ENCODE results near the gene CASQ1.
A peak's percentile ranks its signal among the peaks of the same experiment; 100 is the strongest.

The CASQ1 gene

DNA sequence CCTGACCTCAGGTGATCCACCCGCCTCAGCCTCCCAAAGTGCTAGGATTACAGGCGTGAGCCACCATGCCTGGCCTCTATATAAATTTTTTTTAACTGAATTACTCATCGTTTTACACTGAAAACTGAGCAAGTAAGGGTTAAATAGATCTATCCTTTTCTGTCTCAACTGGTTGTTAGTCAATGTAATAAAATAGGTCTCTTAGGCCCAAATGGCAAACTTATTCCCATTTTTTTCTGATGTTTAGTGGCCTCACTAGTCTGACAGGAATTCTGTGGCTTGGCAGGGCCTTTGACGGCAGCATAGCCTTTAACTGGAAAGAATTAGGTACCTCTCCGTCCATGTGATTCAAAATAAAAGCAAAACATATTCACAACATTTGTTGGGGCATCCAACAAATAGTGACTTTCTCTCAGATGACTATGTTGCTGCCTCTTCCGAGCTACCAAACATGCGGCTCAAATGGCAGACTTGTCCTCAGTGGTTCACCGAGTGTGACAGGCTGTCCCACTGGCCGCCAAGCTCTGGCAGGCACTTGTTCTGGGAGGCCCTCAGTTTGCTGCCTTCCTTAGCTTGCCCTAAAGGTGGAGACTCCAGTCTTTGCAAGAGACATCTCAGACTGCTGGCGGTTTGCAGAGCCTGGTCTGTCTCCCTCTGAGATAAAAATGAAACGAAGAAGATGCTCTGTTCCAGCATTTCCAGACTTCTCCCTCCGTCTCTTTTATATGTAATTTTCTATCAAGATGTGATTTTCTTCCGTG lies 21.6 kb upstream of the CASQ1 start:
- DNase-seq (ENCODE audit: low spot score), result no peak

GRCh38 chr1:160169553-160170399 lies 20.6 kb upstream of the CASQ1 start:
- no peak for DNase-seq (ENCODE audit: low spot score)

DNA sequence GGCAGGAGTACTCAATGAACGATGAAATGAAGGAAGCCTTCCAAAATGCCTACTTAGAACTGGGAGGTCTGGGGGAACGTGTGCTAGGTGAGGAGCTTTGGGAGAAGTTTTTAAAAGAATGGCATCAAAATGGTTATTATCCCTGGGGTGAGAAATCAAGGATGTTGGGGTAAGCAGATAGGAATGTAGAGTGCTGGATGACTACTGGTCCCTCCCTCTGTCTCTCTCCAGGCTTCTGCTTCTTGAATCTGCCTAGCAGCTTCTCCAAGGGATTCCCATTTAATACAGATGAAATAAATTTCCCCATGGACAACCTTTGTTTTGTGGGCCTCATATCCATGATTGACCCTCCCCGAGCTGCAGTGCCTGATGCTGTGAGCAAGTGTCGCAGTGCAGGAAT lies 19.0 kb upstream of the CASQ1 start:
- no peak for DNase-seq (ENCODE audit: low spot score)

DNA sequence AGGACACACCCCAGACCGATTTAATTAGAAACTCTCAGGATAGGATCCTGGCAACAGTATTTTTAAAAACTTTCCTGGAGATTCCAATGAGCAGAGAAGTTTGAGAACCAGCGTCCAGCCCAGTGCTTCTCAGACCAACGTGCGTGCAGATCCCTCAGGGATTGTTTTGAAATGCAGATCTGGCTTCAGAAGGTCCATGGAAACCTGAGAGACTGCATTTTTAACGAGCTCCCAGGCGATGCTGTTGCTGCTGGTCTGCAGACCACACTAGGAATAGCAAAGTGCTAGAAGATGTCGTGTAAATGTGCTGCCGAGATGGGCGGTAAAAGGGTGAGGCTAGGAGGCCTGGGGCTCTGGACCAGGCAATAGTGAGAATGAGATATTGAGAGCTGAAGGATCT lies 18.4 kb upstream of the CASQ1 start:
- DNase-seq (ENCODE audit: low spot score), result no peak

DNA sequence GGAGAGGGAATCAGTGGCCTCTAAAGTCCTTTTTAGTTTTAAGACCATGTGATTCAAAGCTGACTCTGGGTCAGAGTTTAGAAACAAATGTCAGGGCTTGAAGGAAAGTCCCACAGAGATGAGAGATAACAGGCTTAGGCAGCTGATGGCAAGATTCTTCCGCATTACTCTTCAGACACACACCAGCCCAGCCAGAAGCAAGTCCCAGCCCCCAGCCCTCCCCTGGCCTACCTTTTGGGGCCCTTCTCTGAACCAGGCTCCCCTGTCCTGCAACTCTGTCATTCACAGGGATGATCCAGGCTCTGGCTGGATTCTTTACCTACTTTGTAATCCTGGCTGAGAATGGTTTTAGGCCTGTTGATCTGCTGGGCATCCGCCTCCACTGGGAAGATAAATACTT lies 13.1 kb upstream of the CASQ1 start:
- no peak for DNase-seq (ENCODE audit: low spot score)

DNA sequence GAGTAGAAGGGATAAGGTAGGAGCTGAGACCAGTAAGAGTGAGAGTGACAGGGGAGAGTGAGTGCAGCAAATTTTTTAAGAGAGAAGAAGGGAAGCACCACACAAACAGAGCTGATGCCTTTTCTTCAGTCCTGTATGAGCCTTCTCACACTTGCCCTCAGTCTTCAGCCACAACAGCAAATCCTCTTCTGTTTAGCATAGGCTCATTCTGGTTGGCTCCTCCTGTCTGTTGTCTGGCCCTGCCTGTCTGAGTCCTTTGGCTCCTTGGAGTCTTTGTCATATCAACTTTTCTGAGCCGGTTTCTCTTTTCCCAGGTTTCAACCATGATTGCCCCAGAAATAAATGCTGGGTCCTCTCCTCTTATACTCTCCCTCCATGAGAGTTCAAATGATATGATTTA lies 12.7 kb upstream of the CASQ1 start:
- DNase-seq (ENCODE audit: low spot score), result no peak

DNA sequence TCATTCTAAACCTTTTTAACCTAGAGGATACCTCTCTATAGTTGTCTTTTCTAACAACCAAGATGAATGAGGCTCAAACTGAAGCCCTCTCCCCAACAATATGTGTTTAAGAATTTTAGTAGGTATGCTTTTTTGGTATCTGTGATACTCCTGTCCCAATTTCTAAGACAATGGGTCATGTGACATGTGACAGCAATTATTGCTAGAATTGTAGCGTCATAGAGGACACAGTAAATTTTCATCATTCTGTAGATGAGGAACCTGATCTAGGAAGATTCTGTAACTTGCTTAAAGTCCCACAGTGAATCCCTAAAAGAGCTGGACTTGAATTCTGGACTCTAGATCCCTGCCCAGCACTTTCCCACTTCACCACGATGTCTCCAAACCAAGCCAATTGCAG lies 11.6 kb upstream of the CASQ1 start:
- no peak for DNase-seq (ENCODE audit: low spot score)

GRCh38 chr1:160179336-160179735 lies 11.0 kb upstream of the CASQ1 start:
- DNase-seq (ENCODE audit: low spot score), result no peak

GRCh38 chr1:160186246-160186645 lies 4.1 kb upstream of the CASQ1 start:
- DNase-seq (ENCODE audit: low spot score), result no peak

- DNase-seq (ENCODE audit: low spot score), result no peak
These were observed 3.6 kb upstream of the CASQ1 start for GRCh38 chr1:160186729-160187128.

DNA sequence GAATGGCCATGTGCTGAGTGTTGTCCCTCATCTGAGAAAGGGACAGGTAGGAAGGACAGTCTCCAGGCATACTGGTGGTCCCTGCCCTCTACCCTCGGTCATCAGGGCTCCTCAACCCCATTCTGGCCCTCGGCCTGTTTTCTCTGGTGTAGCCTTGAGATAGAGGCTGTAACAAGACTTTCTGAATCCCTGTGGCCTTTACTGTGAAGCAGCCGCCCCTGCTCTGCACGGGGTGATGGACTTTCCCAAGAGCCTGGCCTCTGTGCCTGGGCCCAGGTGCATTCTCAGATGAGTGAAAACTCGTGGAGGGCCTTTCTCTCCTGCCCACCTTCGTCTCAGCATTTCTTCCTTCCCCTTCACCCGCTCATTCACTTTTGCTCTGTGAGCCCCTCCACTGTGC lies 3.0 kb upstream of the CASQ1 start:
- DNase-seq (ENCODE audit: low spot score), result no peak

DNA sequence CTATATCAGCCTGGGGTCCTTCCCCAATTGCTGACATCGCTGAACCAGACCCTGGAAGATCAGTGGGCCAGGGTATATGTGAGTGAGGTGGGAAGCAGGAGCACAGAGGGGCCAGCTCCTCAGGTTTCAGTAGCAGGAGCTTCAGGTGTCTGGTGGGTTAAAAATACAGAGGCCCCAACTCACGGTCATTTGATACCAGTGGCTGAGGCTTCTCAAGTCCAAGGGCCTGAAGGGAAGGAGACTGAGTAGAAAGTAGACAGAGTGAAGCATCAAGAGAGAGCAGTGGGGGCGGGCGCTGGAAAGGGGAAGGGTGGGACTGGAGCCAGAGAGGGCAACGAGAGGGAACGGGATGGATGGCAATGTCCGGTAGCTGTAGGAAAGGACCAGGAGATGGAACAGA lies 2.0 kb upstream of the CASQ1 start:
- no peak for DNase-seq (ENCODE audit: low spot score)

GRCh38 chr1:160191756-160192155 lies 1.4 kb downstream of the CASQ1 start:
- no peak for DNase-seq (ENCODE audit: low spot score)

- DNase-seq (ENCODE audit: low spot score), result no peak
These were observed 1.9 kb downstream of the CASQ1 start for GRCh38 chr1:160192234-160192633.

DNA sequence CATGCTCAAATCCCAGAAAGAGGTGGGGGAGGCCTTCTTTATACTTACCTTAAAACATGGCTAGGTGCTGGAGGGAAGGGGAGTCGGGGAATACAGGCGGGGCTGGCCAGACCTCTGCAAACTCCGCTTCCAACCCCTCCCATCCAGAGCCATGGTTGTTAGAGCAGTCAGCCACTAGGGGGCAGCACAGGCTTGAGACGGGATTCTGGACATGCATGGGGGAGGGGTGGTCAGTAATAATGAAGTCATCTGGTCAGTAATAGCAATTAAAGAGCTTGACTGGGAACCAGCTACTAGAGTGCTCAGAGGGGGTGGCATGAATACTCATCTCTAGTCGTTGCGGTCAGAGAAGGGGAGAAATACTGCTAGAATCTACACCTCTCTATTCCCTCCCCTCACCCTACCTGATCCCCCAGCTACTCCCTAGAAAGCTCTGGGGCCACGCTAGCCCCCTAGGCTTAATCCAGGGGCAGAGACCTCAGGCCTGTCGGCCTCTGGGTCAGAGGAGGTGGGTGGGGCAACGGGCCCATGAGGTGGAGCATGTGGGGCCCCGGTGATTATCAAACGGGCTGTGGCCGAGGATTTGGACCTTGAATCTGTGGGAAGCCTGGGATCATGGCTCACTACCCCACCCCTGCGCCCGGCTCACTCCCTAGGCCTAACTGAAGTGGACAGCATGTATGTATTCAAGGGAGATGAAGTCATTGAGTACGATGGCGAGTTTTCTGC lies 2.9 kb downstream of the CASQ1 start:
- peak; percentile 87 for DNase-seq (ENCODE audit: low spot score)

DNA sequence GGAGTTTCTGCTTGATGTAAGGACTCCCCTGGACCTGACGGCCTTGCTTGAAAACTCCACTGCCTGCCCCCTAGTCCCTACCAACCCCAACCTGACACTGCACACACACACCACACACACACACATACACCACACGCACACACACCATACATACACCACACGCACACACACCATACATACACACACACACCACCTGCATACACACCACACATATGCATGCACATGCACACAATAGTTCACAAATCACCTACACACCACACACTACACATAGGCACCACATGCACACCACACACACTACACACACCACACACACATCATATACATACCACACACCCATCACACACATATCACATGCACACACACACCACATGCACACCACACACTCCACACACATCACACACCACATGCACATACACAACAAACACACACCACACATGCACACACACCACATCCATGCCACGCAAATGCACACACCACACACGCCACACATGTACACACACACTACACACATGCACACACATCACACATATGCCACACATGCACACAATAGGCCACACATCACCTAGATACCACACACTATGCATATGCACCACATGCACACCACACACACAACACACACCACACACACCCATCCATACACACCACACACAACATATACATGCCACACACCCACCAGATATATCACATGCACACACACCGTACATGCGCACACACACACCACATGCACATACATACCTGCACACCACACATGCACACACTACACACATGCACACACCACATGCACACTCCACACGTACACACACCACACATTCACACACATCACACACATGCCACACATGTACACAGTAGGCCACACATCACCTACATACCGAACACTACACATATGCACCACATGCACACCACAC lies 3.7 kb downstream of the CASQ1 start:
- DNase-seq (ENCODE audit: low spot score), result no peak

GRCh38 chr1:160194737-160195059 lies 4.3 kb downstream of the CASQ1 start:
- no peak for DNase-seq (ENCODE audit: low spot score)

DNA sequence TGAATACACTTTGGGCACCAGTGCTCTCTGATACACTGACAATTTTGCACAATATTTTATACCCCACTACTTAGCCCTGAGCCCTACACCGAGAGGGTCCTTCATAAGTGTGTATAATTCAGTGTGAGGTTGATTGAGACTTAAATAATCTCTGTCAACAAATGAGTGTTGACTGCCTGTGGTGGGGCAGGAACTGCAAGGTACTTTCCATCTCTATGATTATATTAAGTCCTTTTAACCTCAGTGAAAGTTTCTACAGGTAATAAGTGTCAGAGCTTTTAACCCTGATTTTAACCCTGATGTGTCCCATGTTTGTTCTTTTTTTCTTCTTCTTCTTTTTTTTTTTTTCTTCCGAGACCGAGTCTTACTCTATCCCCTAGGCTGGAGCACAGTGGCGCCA lies 5.8 kb downstream of the CASQ1 start:
- no peak for DNase-seq (ENCODE audit: low spot score)

GRCh38 chr1:160197231-160197630 lies 6.9 kb downstream of the CASQ1 start:
- DNase-seq (ENCODE audit: low spot score), result no peak

- DNase-seq (ENCODE audit: low spot score), result no peak
These were observed 10.4 kb downstream of the CASQ1 start for GRCh38 chr1:160200786-160201185.

GRCh38 chr1:160204526-160205241 lies 14.3 kb downstream of the CASQ1 start:
- DNase-seq (ENCODE audit: low spot score), result no peak

Data from left forelimb (tissue), 1 donor.